HG02852 (cell line): ENCODE measurements around the gene PIGV.
"Not testable (repeated sequence)": the region's sequence is repeated elsewhere in the genome, so short reads cannot be mapped to it uniquely, and the experiment has no call there.

Experiments
- ATAC-seq: cut with Tn5 transposase; IDR thresholded peaks from one replicate; pipeline ENCODE4 v1.9.1; 2021; ENCODE audit warnings: mild to moderate bottlenecking, moderate library complexity; ENCODE audit not compliant: unreplicated experiment

The PIGV gene

DNA sequence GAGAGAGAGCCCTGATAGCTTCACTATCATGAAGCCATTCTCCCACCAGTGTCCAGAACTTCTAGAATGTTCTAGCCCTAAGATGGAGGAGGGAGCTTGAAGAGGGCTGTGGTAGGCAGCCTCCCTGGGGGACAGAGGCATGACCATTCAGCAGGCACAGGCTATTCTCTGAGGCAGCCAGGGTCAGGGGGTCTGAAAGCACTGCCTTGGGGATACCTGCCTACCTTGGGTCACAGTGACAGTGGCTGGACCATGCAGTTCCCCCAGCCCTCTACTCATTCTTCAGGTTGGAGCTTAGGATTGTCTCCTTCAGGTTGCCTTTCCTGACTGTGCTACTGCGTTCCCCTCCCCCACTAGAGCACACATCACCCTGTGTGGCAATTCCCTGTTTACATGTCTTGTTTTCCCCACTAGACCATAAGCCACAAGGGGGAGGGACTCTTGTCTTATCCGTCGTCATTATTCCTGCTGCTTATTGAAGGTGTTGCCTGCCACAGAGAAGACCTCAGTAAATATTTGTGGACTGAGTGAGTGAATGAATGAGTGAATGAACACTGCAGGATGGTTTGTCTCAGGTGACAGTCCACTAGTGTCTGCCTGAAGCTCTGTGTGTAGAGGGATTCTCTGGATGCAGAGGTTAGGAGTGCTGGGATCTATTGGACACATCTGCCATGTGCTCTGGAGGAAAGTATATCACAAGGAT, 43.9 kb downstream of the PIGV start:
- no peak for ATAC-seq

DNA sequence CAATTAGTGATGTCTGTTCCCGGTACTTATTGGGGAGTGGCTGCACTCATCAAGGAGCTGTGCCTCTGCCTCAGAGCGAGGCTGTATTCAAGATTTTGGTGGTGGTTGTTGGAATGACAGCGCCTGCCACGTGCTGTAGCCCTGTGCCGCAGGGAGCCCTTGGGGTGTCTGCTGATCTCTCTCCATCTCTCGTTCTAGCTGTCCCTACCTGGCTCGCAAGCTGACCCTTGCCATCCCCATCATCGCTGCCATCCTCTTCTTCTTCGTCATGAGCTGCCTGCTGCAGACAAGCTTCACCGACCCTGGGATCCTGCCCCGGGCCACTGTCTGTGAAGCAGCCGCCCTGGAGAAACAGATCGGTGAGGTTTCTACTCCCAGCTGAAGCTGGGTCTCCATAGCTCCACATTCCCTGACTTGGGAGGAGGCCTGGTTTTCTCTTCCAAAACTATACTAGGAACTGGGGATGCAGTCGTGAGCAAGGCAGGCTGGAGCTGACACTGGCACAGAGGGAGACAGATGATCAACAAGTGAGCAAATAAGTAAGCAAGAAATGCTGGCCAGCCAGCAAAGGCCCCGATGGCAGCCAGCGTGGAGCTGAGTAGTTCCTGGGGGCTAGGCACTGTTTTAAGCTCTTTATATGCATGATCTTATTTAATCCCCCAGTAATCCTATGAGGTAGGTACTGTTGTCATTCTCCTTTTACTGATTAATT, 44.7 kb downstream of the PIGV start:
- no peak for ATAC-seq

DNA sequence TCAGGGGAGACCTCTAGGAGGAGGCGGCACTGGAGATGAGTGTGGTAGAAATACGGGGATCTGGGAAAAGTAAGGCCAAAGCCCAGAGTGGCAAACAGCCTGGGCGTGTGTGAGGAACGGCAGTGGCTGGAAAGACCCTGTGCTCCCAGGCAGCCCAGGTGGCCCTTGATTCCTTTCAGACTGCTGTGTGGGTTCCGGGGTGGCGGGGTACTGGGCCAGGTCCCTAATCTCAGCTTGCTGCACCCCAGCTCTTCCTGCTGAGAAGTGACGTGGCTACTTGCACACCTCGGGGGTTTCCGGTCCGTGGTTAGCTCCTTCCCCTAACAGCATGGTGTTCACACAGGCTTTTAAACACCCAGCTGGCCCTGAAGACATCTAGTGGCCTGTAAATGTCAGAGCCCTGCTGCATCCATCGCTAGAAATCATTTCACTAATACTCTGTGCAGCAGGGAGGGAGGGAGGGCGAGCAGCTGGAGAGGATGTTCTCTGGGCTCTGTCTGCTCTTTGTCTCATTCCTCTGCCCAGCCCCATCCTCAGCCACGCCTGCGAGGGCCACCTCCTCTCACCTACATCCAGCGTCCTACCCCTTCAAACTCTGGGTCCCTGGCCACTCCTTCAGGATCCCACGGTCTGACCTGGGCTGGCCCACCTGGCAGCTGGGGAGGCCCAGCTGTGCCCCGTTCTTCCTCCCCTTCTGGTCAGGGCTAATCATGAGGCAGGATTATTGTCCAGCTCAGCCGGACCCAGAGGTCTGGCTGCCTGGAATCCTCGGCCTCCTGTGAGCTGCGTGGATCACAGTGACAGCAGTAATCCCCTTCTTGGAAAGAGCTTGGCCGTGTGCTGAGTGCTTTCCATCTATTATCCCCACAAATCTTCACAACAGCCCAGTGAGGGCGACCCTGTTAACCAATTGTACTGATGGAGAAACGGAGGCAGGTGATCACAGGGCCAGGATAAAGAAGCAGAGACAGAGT, 46.0 kb downstream of the PIGV start:
- ATAC-seq: peak; percentile 90

DNA sequence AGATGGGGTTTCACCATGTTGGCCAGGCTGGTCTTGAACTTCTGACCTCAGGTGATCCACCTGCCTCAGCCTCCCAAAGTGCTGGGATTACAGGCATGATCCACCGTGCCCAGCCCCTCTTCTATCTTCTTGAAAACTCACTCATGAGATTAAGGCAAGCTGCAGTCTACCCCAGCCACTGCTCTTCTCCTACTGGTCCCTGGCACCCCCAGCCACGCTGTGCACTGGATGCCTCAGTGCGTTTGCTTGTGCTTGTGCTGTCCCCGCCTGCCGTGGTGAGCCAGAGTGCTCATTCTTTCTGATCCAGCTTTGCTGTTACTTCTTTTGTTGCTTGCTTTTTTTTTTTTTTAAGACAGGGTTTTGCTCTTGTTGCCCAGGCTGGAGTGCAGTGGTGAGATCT, 49.9 kb downstream of the PIGV start:
- ATAC-seq: not testable (repeated sequence)

DNA sequence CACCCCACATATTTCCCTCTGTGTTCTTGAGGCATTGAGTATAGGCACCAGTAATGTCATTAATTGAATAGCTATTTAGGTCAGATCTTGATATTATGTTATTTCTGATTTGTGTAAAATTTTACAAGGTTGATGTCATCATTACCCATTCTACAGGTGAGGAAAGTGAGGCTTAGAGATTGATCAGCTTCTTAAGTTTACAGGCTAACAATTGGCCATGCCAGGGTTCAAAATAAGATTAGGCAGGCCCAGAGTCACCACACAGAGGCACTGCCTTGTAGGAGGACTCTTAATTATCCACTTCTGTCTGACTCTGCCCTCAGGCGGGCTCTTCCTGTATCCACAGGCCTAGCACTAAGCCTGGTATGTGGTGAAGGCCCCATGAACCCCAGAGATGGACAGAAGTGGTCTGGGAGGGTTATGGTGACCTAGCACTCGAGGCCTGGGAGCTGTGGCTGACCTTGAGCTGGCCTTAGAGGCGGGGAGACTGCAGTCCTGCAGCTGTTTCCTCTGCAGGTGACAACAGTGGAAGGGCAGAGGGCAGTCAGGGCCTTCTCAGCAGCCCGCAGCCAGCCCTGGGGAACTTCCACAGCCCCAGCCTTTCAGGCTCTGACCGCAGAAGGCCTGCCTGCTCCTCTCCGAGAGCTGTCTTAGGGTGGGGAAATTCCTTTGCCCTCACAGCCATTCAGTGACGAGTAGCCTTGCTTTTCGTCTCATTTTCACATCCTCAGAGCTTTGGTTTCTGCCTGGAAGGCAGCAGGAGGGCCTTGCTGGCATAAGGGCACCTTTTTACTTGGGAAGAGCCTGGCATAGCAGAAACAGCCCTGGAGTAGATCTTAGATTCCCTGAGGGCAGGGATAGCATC, 51.0 kb downstream of the PIGV start:
- ATAC-seq: peak; percentile 96

DNA sequence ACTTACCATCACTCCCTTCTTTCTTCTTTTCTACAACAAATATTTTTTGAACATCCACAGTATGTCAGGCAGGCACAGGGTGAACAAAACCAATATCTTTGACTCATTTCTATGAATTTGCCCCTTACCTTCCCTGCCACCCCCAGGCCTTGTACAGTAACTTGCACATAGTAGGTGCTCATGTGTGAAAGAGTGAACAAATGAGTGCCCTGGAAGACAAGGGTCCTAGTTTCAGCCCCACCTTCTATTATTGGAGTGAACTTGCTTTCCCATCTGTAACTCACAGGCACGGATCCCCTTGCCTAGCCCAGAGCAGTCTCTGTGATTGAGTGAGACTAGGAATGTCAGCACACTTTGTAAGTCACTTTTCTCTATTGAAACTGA, 51.6 kb downstream of the PIGV start:
- ATAC-seq: no peak

DNA sequence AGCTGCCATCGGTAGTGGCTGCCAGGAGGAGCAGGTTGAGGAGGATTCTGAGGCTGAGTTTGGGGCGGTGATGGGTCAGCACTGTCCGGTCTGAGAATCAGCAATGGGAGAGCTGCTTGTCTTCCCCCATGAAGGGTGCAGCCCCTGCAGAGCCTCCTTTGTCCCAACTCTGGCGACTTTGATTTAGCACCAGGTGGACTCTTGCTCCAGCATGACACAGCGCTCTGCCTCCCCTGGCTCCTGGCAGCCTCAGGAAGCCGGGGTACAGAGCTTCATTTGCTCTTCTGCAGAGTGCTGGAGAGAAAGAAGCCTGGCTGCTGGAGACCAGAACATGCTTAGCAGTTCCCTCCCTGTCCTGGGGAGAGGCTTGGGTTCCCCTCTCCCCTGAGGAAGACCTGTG, 52.0 kb downstream of the PIGV start:
- no peak for ATAC-seq

DNA sequence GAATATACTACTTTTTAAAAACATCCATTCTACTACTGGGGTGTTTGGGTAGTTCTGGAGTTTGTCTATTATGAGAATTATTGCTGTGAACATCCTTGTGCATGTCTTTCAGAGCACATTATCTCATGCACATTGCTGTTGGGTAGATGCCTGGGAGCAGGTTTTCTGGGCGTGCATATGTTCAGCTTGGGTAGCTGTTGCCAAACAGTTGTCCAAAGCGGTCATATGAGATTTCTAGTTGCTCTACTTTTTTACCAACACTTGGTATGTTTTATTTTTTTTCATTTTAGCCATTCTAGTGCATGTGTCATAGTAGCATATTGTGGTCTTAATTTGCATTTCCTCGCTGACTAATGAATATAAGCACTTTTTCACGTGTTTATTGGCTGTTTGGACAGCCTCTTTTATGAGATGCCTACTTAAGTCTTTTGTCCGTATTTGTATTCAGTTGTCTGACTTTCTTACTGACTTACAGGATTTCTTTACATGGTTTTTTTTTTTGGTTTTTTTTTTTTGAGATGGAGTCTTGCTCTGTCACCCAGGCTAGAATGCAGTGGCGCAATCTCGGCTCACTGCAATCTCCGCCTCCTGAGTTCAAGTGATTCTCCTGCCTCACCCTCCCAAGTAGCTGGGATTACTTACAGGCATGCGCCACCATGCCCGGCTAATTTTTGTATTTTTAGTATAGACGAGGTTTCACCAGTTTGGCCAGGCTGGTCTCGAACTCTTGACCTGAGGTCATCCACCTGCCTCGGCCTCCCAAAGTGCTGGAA, 56.9 kb downstream of the PIGV start:
- no peak for ATAC-seq

DNA sequence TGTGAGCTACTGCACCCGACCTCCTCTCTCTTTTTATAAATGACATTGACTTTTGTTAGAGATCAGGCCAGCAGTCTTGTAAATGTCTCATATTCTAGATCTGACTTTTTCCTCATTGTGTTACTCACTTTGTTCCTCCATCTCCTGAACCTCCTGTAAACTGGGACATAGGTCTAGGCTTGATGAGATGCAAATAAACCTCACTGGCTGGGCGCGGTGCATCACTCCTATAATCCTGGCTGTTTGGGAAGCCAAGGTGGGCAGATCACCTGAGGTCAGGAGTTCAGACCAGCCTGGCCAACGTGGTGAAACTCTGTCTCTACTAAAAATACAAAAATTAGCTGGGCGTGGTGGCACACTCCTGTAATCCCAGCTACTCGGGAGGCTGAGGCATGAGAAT, 60.1 kb downstream of the PIGV start:
- not testable (repeated sequence) for ATAC-seq
